Left ventricle myocardium inferior (tissue), 1 donor: ENCODE data around the gene SERINC3. TPM values are rescaled to one million over a fixed set of nuclear protein-coding genes. Genes with fewer than 3 reads are reported as not detected.
A peak's percentile ranks its signal among the peaks of the same experiment; 100 is the strongest.
"Not testable (repeated sequence)": the region's sequence is repeated elsewhere in the genome, so short reads cannot be mapped to it uniquely, and the experiment has no call there.

ENCODE experiments used
- DNase-seq: peaks from one replicate; pipeline ENCODE4 v3.0.0-alpha.2; 2020
- H3K27ac ChIP-seq: fragments of 200-600 bp; replicated peaks from 2 replicates; pipeline ENCODE4 v1.8.0; 2021
- H3K27me3 ChIP-seq: fragments of 200-600 bp; 2 replicates; pipeline ENCODE4 v1.8.0; 2021; ENCODE audit warnings: low read depth
- H3K36me3 ChIP-seq: fragments of 200-600 bp; 2 replicates; pipeline ENCODE4 v1.8.0; 2021
- H3K4me1 ChIP-seq: fragments of 200-600 bp; 2 replicates; pipeline ENCODE4 v1.8.0; 2021
- H3K4me3 ChIP-seq: fragments of 200-600 bp; 2 replicates; pipeline ENCODE4 v1.8.0; 2021; ENCODE audit warnings: mild to moderate bottlenecking, moderate library complexity
- H3K9me3 ChIP-seq: fragments of 200-600 bp; replicated peaks from 2 replicates; pipeline ENCODE4 v1.8.0; 2021
- CTCF ChIP-seq: fragments of 200-600 bp; IDR thresholded peaks from 2 replicates; pipeline ENCODE4 v1.8.0; 2021; ENCODE audit warnings: antibody characterized with exemption, mild to moderate bottlenecking, borderline replicate concordance
- intact Hi-C: fragments of 100-400 bp; cut with micrococcal nuclease; formaldehyde crosslinking; loops from one replicate; pipeline ENCODE4 v1.11.0; 2022
- total RNA-seq: library from RNA; stranded (reverse); fragmentation: NEBNext Ultra II Directional; extraction: Animal tissue kit (Norgen Biotek cat#: 25700); gene quantifications from one replicate; pipeline ENCODE4 v1.2.1, GENCODE V29; 2021
- donor health status: DM: no; HTN: yes; CAD: no; lungs with severe emphysema.

The SERINC3 gene
- total RNA-seq, 1 donor from 2014 or later, result 88.4 TPM

GRCh38 chr20:44479643-44480042, 42.2 kb downstream of the SERINC3 start:
- Histone ChIP-seq H3K27me3 (no peaks in the 10 kb centered on the region), H3K9me3 (no peaks in the 10 kb centered on the region), H3K36me3 (peaks cover 49% of the 10 kb centered on the region), H3K27ac (no peak overlapping the region), H3K4me3 (no peak overlapping the region), H3K4me1 (peaks cover 21% of the 10 kb centered on the region)
- no peak for TF ChIP-seq CTCF
- intact Hi-C loops, result no loop called here
- no peak for DNase-seq

DNA sequence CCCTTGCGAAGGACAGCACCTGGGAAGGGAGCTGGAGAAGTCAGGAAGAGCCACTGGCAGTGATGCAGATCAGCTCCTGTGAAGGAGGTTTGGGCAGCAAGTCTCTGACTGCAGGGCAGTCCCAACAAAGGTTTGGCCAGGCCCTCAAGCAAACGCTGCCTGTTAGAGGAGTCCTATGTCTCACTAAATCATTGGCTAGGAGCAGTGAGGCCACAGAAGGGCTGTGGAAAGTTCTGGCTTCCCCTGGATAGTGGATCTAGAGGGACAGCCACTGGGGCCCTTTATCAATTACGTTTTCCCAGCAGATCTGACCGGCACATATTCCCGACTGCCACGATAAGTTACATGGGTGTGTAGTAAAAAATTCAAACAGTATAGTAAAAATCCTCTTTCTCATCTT, 43.7 kb downstream of the SERINC3 start:
- intact Hi-C loops, result no loop called here
- Histone ChIP-seq H3K4me1 (peaks cover 21% of the 10 kb centered on the region), H3K27ac (no peak overlapping the region), H3K4me3 (no peak overlapping the region), H3K27me3 (no peaks in the 10 kb centered on the region), H3K9me3 (no peaks in the 10 kb centered on the region), H3K36me3 (peaks cover 35% of the 10 kb centered on the region)
- no peak for DNase-seq
- no peak for TF ChIP-seq CTCF

DNA sequence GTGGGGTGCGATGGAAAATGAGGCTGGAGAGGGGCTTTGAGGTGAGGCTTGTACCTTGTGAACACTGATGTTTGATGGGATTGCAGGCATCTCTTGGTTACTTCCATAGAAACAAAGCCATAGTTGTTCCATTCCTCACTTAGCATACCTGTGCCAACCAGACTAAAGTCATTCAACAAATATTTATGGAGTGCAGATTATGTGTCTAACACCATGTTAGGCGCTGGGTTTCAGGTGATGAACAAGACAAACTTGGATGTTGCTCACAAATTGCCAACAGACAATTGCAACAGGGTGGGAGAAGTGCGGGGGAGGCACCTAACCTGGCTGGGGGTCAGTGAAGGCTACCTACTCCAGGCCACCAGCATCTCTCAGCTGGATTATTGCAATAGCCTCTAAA, 44.7 kb downstream of the SERINC3 start:
- Histone ChIP-seq H3K36me3 (peaks cover 25% of the 10 kb centered on the region), H3K27me3 (no peaks in the 10 kb centered on the region), H3K9me3 (no peaks in the 10 kb centered on the region), H3K27ac (no peak overlapping the region), H3K4me1 (peaks cover 21% of the 10 kb centered on the region), H3K4me3 (no peak overlapping the region)
- no peak for TF ChIP-seq CTCF
- no peak for DNase-seq
- intact Hi-C loops, result no loop called here

DNA sequence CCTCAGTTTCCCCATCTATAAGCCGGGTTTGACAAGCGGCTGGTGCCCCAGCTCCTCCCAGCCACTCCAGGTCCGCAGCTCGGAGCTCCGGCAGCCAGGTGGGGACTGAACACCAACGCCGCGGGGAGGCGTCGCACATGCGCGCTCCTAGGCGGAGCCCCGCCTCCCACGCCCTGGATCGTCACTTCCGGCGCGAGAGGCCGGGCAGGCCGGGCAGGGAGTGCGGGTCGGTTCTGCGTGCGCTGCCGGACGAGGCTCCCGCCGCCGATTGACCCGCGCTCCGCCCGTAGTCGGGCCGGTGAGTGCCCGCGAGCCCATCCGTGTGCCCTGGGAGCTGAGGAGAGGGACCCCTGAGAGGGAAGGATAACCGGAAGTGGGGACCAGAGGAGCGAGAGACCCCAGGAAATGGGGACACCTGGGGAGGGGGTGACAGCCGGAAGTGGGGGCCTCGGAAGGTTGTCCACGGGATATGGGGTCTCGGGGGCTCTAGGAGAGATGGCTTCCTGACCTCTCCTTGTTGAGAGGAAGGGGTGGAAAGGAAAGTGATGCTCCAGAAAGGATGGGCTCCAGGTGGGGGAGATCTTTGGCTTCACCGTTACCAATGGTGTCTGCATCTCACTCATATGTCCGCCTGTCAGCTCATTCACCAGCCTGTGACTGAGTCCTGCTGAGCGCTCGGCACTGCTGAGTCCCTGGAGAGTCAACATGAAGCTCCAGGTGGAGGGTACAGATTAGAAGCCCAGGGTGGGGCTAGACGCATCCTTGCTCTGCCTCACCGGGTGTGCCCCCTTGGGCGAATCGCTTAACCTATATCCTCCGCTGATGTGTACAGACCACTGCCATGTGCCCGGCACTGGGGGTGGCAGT, 45.9 kb downstream of the SERINC3 start, which contains the start of gene TTPAL:
TSS of gene TTPAL (plus strand) at position 181 of the 867 bp plus-strand sequence. CDS start 4,126 bp downstream, outside the sequence.
- peaks cover 14% of the 10 kb centered on the region for H3K36me3 ChIP-seq
- H3K4me3 ChIP-seq, result peak within 1 kb of the TSS; percentile 86
- intact Hi-C loops, result no loop called here
- no peaks in the 10 kb centered on the region for H3K27me3 ChIP-seq
- peak within 1 kb of the TSS; percentile 94 for H3K27ac ChIP-seq
- peaks cover 21% of the 10 kb centered on the region for H3K4me1 ChIP-seq
- DNase-seq, result peak; percentile 88
- TF ChIP-seq CTCF, result peak; percentile 55
- H3K9me3 ChIP-seq, result no peaks in the 10 kb centered on the region

- Histone ChIP-seq H3K36me3 (peaks cover 8% of the 10 kb centered on the region), H3K9me3 (no peaks in the 10 kb centered on the region), H3K27me3 (no peaks in the 10 kb centered on the region), H3K4me1 (peaks cover 21% of the 10 kb centered on the region), H3K4me3 (peak overlapping the region; percentile 86), H3K27ac (peak overlapping the region; percentile 94)
- no peak for DNase-seq
- TF ChIP-seq CTCF, result no peak
- intact Hi-C loops, result no loop called here
Observed at GRCh38 chr20:44475372-44475693, 46.5 kb downstream of the SERINC3 start.

DNA sequence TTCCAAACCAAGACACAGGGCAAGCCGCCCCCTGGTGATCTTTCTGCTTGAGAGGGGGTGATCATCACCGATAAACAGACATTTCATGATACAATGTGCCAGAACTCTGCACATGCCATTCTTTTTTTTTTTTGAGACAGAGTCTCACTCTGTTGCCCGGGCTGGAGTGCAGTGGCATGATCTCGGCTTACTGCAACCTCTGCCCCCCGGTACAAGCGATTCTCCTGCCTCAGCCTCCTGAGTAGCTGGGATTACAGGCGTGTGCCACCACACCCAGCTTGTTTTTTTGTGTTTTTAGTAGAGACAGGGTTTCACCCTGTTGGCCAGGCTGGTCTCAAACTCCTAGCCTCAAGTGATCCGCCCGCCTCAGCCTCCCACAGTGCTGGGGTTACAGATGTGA, 49.6 kb downstream of the SERINC3 start:
- H3K36me3 ChIP-seq, H3K9me3 ChIP-seq, intact Hi-C loops, H3K27me3 ChIP-seq, DNase-seq, H3K4me3 ChIP-seq, H3K27ac ChIP-seq: not testable (repeated sequence)
- peaks cover 30% of the 10 kb centered on the region for H3K4me1 ChIP-seq
